ENCODE measurements around the gene NOA1. TPM values are rescaled to one million over a fixed set of nuclear protein-coding genes. Genes with fewer than 3 reads are reported as not detected.

Gene NOA1
- polyA plus RNA-seq, 1 donor from 2014 or later: 17.1 TPM

DNA sequence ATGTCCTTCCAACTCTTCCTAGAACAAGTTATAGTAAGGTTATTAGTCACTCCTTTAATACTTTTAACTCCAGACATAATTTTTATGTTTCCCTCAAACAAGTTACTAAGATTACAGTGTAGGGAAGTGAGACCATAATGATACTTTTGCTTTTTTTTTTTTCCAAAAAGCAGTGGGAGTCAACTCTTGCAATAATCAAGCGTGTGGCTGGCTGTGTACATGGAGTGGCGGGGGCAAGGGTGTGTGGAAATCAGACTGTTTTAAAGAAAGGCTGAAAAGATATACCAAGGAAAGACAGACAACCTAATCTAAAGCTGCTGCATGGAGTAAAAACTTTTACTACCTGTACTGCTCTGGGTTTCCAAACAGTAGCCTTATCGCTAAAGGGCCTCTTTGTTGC lies 4.1 kb downstream of the NOA1 start:
- Histone ChIP-seq H3F3A (ENCODE audit: insufficient read depth, low read length, poor library complexity, severe bottlenecking) (no peaks in the 10 kb centered on the region), H3K4me2 (ENCODE audit: low read length) (no peak overlapping the region), H3K79me2 (replicated peaks; ENCODE audit: insufficient read depth, low read length) (peaks cover 8% of the 10 kb centered on the region), H2AFZ (ENCODE audit: low read depth, low read length) (no peak overlapping the region), H3K27me3 (ENCODE audit: insufficient read depth, low read depth, low read length) (no peaks in the 10 kb centered on the region), H4K20me1 (ENCODE audit: insufficient read depth) (no peaks in the 10 kb centered on the region), H3K4me3 (ENCODE audit: low read length) (peak overlapping the region; percentile 30), H3K36me3 (ENCODE audit: insufficient read depth, low read length) (peaks cover 11% of the 10 kb centered on the region), H3K9me2 (ENCODE audit: insufficient read depth, low read length) (no peaks in the 10 kb centered on the region), H3K9ac (ENCODE audit: low read length) (no peak overlapping the region), H3K9me3 (ENCODE audit: low read length) (no peaks in the 10 kb centered on the region), H3K27ac (ENCODE audit: low read length) (no peak overlapping the region)
- TF ChIP-seq, protein P1, sequence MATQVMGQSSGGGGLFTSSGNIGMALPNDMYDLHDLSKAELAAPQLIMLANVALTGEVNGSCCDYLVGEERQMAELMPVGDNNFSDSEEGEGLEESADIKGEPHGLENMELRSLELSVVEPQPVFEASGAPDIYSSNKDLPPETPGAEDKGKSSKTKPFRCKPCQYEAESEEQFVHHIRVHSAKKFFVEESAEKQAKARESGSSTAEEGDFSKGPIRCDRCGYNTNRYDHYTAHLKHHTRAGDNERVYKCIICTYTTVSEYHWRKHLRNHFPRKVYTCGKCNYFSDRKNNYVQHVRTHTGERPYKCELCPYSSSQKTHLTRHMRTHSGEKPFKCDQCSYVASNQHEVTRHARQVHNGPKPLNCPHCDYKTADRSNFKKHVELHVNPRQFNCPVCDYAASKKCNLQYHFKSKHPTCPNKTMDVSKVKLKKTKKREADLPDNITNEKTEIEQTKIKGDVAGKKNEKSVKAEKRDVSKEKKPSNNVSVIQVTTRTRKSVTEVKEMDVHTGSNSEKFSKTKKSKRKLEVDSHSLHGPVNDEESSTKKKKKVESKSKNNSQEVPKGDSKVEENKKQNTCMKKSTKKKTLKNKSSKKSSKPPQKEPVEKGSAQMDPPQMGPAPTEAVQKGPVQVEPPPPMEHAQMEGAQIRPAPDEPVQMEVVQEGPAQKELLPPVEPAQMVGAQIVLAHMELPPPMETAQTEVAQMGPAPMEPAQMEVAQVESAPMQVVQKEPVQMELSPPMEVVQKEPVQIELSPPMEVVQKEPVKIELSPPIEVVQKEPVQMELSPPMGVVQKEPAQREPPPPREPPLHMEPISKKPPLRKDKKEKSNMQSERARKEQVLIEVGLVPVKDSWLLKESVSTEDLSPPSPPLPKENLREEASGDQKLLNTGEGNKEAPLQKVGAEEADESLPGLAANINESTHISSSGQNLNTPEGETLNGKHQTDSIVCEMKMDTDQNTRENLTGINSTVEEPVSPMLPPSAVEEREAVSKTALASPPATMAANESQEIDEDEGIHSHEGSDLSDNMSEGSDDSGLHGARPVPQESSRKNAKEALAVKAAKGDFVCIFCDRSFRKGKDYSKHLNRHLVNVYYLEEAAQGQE (IDR thresholded peaks at IDR 0.05; ENCODE audit: borderline replicate concordance): no peak

DNA sequence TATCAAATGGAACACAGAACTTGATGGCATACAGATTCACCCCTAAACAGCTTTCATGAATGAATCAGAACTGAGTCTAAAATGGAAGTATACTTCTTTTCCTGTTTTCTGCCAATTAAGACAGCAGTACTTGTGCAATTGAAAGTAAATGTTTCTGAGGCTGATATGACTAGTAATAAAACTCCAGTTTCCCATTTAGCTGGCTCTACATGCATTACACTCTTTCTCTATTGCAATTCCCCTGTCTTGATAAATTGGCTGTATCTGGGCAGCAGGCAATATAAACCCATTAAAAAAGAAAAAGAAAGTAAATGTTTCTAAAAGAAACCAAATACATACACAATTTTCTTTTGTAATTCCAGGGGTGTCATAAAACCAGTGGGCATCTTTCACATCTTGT lies 4.6 kb downstream of the NOA1 start:
- no peaks in the 10 kb centered on the region for H3K9me2 ChIP-seq (ENCODE audit: insufficient read depth, low read length)
- H3K9ac ChIP-seq (ENCODE audit: low read length): no peak overlapping the region
- TF ChIP-seq RAD21 (conservative IDR thresholded peaks at IDR 0.05) (no peak), TAF1 (IDR thresholded peaks at IDR 0.05; ENCODE audit: low read depth) (no peak), EZH2 (IDR thresholded peaks at IDR 0.05; ENCODE audit: borderline replicate concordance, insufficient read depth, low read length, poor library complexity, severe bottlenecking) (no peak), SMC3 (conservative IDR thresholded peaks at IDR 0.05; ENCODE audit: poor library complexity) (no peak), MXI1 (conservative IDR thresholded peaks at IDR 0.05; ENCODE audit: poor library complexity, severe bottlenecking) (no peak), EP300 (conservative IDR thresholded peaks at IDR 0.05; ENCODE audit: poor library complexity, severe bottlenecking) (no peak), POLR2AphosphoS5 (IDR thresholded peaks at IDR 0.05) (no peak)
- TF ChIP-seq, protein P1 (IDR thresholded peaks at IDR 0.05; ENCODE audit: borderline replicate concordance): no peak
- TF ChIP-seq, protein P2, sequence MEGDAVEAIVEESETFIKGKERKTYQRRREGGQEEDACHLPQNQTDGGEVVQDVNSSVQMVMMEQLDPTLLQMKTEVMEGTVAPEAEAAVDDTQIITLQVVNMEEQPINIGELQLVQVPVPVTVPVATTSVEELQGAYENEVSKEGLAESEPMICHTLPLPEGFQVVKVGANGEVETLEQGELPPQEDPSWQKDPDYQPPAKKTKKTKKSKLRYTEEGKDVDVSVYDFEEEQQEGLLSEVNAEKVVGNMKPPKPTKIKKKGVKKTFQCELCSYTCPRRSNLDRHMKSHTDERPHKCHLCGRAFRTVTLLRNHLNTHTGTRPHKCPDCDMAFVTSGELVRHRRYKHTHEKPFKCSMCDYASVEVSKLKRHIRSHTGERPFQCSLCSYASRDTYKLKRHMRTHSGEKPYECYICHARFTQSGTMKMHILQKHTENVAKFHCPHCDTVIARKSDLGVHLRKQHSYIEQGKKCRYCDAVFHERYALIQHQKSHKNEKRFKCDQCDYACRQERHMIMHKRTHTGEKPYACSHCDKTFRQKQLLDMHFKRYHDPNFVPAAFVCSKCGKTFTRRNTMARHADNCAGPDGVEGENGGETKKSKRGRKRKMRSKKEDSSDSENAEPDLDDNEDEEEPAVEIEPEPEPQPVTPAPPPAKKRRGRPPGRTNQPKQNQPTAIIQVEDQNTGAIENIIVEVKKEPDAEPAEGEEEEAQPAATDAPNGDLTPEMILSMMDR (IDR thresholded peaks at IDR 0.05; ENCODE audit: poor library complexity, severe bottlenecking): no peak
- H2AFZ ChIP-seq (ENCODE audit: low read depth, low read length): no peak overlapping the region
- no peak overlapping the region for H3K4me3 ChIP-seq (ENCODE audit: low read length)
- H3F3A ChIP-seq (ENCODE audit: insufficient read depth, low read length, poor library complexity, severe bottlenecking): no peaks in the 10 kb centered on the region
- no peaks in the 10 kb centered on the region for H3K9me3 ChIP-seq (ENCODE audit: low read length)
- H3K79me2 ChIP-seq (replicated peaks; ENCODE audit: insufficient read depth, low read length): peaks cover 8% of the 10 kb centered on the region
- H3K27me3 ChIP-seq (ENCODE audit: insufficient read depth, low read depth, low read length): no peaks in the 10 kb centered on the region
- H4K20me1 ChIP-seq (ENCODE audit: insufficient read depth): no peaks in the 10 kb centered on the region
- H3K27ac ChIP-seq (ENCODE audit: low read length): no peak overlapping the region
- H3K4me2 ChIP-seq (ENCODE audit: low read length): no peak overlapping the region
- H3K36me3 ChIP-seq (ENCODE audit: insufficient read depth, low read length): peaks cover 11% of the 10 kb centered on the region
